Natural killer cell treated with Interleukin-12 subunit alpha and Interleukin-12 subunit beta and Interleukin-15 and Interleukin-18, amount 100 ng/mL, for 72 hours (primary cell): ENCODE data around the gene MADD. TPM values are rescaled to one million over a fixed set of nuclear protein-coding genes. Genes with fewer than 3 reads are reported as not detected.

Experiments used
- ATAC-seq, 2 donors: fragments of 150-1000 bp; cut with Tn5 transposase in 1 of 2; sonication (Bioruptor Pico), chemical (Tn5 transposase) in 1 of 2; 2 replicates each; pipeline ENCODE4 v1.10.0; 2021
- DNase-seq: peaks from one replicate; pipeline ENCODE4 v3.0.0; 2022; ENCODE audit warnings: low spot score
- H3K27ac Mint-ChIP-seq, 2 donors: 1 replicate in 1 of 2; 2 replicates in 1 of 2; pipeline ENCODE4 v1.8.0; 2022; ENCODE audit warnings: mixed read lengths in 2 of 2, mild to moderate bottlenecking in 1 of 2, moderate library complexity in 1 of 2
- H3K27me3 Mint-ChIP-seq, 2 donors: 1 replicate in 1 of 2; 2 replicates in 1 of 2; pipeline ENCODE4 v1.8.0; 2022; ENCODE audit warnings: mixed read lengths in 2 of 2
- H3K36me3 Mint-ChIP-seq: one replicate; pipeline ENCODE4 v1.8.0; 2022; ENCODE audit warnings: mixed read lengths
- H3K4me1 Mint-ChIP-seq, 2 donors: 1 replicate in 1 of 2; 2 replicates in 1 of 2; pipeline ENCODE4 v1.8.0; 2022; ENCODE audit warnings: low read depth in 2 of 2, mixed read lengths in 2 of 2, mild to moderate bottlenecking in 1 of 2
- H3K4me3 Mint-ChIP-seq: one replicate; pipeline ENCODE4 v1.8.0; 2022; ENCODE audit warnings: mixed read lengths
- H3K9me3 Mint-ChIP-seq: 2 replicates; pipeline ENCODE4 v1.8.0; 2022; ENCODE audit warnings: mixed read lengths
- total RNA-seq, 2 donors: library from RNA; stranded (reverse); gene quantifications; one replicate each; pipeline ENCODE4 v1.2.3, GENCODE V29; 2022

MADD gene
- total RNA-seq, 2 donors from 2014 or later: 94.1 to 120 TPM

GRCh38 chr11:47243454-47243853 is 26.5 kb upstream of the MADD start:
- Mint-ChIP-seq H3K27me3 (no peaks in the 10 kb centered on the region), H3K4me3 (no peak overlapping the region), H3K27ac (peak overlapping the region in 1 of 2 donors; percentile 68), H3K4me1 (peaks cover 19 to 41% of the 10 kb centered on the region in 2 donors), H3K36me3 (peaks cover 16% of the 10 kb centered on the region), H3K9me3 (no peaks in the 10 kb centered on the region)
- no peak for DNase-seq
- ATAC-seq: no peak

- H3K27ac Mint-ChIP-seq: peak overlapping the region in 1 of 2 donors; percentile 53
- H3K4me1 Mint-ChIP-seq: peaks cover 28 to 45% of the 10 kb centered on the region in 2 donors
- H3K9me3 Mint-ChIP-seq: no peaks in the 10 kb centered on the region
- no peak overlapping the region for H3K4me3 Mint-ChIP-seq
- no peaks in the 10 kb centered on the region for H3K27me3 Mint-ChIP-seq
- H3K36me3 Mint-ChIP-seq: peaks cover 14% of the 10 kb centered on the region
- ATAC-seq (no peak), DNase-seq (no peak)
Measured at GRCh38 chr11:47244448-47245350, 25.2 kb upstream of the MADD start.

GRCh38 chr11:47245611-47246357 is 24.1 kb upstream of the MADD start:
- Mint-ChIP-seq H3K4me3 (no peak overlapping the region), H3K36me3 (peaks cover 11% of the 10 kb centered on the region), H3K4me1 (peaks cover 28 to 42% of the 10 kb centered on the region in 2 donors), H3K9me3 (no peaks in the 10 kb centered on the region), H3K27me3 (no peaks in the 10 kb centered on the region), H3K27ac (peak overlapping the region in 1 of 2 donors; percentile 53)
- DNase-seq (no peak), ATAC-seq (no peak)

- Mint-ChIP-seq H3K27me3 (no peaks in the 10 kb centered on the region), H3K4me1 (peaks cover 18 to 30% of the 10 kb centered on the region in 2 donors), H3K9me3 (no peaks in the 10 kb centered on the region), H3K27ac (peak overlapping the region; percentile 94 to 99), H3K4me3 (peak overlapping the region; percentile 96), H3K36me3 (no peaks in the 10 kb centered on the region)
- DNase-seq (no peak), ATAC-seq (no peak)
Measured at GRCh38 chr11:47247502-47247901, 22.4 kb upstream of the MADD start.

- ATAC-seq (peak; percentile 42 to 48), DNase-seq (no peak)
- Mint-ChIP-seq H3K36me3 (no peaks in the 10 kb centered on the region), H3K4me1 (peaks cover 18 to 29% of the 10 kb centered on the region in 2 donors), H3K9me3 (no peaks in the 10 kb centered on the region), H3K4me3 (peak overlapping the region; percentile 96), H3K27me3 (no peaks in the 10 kb centered on the region), H3K27ac (peak overlapping the region; percentile 94 to 99)
Measured at GRCh38 chr11:47248304-47248663, 21.6 kb upstream of the MADD start.

- Mint-ChIP-seq H3K4me1 (peaks cover 18 to 28% of the 10 kb centered on the region in 2 donors), H3K9me3 (no peaks in the 10 kb centered on the region), H3K36me3 (no peaks in the 10 kb centered on the region), H3K4me3 (peak within 1 kb of the TSS; percentile 96), H3K27ac (peak within 1 kb of the TSS; percentile 94 to 99), H3K27me3 (no peaks in the 10 kb centered on the region)
- DNase-seq (peak; percentile 87), ATAC-seq (peak; percentile 98)
Measured at GRCh38 chr11:47248664-47249377, 21.1 kb upstream of the MADD start, which contains the start of gene ACP2. Gene ACP2, minus strand, starts transcription at chr11:47248814. Its CDS starts 25 bp downstream, at chr11:47248789.

GRCh38 chr11:47249378-47249715 is 20.6 kb upstream of the MADD start:
- peaks cover 18 to 27% of the 10 kb centered on the region in 2 donors for H3K4me1 Mint-ChIP-seq
- DNase-seq (no peak), ATAC-seq (no peak)
- no peaks in the 10 kb centered on the region for H3K27me3 Mint-ChIP-seq
- H3K36me3 Mint-ChIP-seq: no peaks in the 10 kb centered on the region
- H3K4me3 Mint-ChIP-seq: peak overlapping the region; percentile 96
- peak overlapping the region; percentile 94 to 99 for H3K27ac Mint-ChIP-seq
- no peaks in the 10 kb centered on the region for H3K9me3 Mint-ChIP-seq

- Mint-ChIP-seq H3K27ac (no peak overlapping the region), H3K36me3 (no peaks in the 10 kb centered on the region), H3K9me3 (no peaks in the 10 kb centered on the region), H3K4me3 (no peak overlapping the region), H3K4me1 (peaks cover 18 to 23% of the 10 kb centered on the region in 2 donors), H3K27me3 (no peaks in the 10 kb centered on the region)
- no peak for ATAC-seq
- DNase-seq: no peak
Measured at GRCh38 chr11:47251751-47252150, 18.2 kb upstream of the MADD start.

GRCh38 chr11:47253660-47254059 is 16.3 kb upstream of the MADD start:
- no peaks in the 10 kb centered on the region for H3K36me3 Mint-ChIP-seq
- no peak for ATAC-seq
- peak overlapping the region in 1 of 2 donors; percentile 91 for H3K27ac Mint-ChIP-seq

GRCh38 chr11:47254386-47254785 is 15.5 kb upstream of the MADD start:
- ATAC-seq: no peak
- H3K27me3 Mint-ChIP-seq: no peaks in the 10 kb centered on the region
- peak overlapping the region in 1 of 2 donors; percentile 91 for H3K27ac Mint-ChIP-seq
- H3K9me3 Mint-ChIP-seq: no peaks in the 10 kb centered on the region
- H3K36me3 Mint-ChIP-seq: no peaks in the 10 kb centered on the region
- H3K4me3 Mint-ChIP-seq: no peak overlapping the region
- no peak for DNase-seq
- H3K4me1 Mint-ChIP-seq: peaks cover 9 to 16% of the 10 kb centered on the region in 2 donors

More at GRCh38 chr11:47253660-47254059, 16.3 kb upstream of the MADD start:
- Mint-ChIP-seq H3K27me3 (no peaks in the 10 kb centered on the region), H3K4me1 (peaks cover 12 to 15% of the 10 kb centered on the region in 2 donors), H3K4me3 (no peak overlapping the region), H3K9me3 (no peaks in the 10 kb centered on the region)
- DNase-seq: no peak

GRCh38 chr11:47256374-47256773 is 13.6 kb upstream of the MADD start:
- peaks cover 10 to 17% of the 10 kb centered on the region in 2 donors for H3K4me1 Mint-ChIP-seq
- H3K36me3 Mint-ChIP-seq: no peaks in the 10 kb centered on the region
- ATAC-seq (no peak), DNase-seq (no peak)
- H3K4me3 Mint-ChIP-seq: no peak overlapping the region
- H3K27ac Mint-ChIP-seq: peak overlapping the region in 1 of 2 donors; percentile 91
- H3K9me3 Mint-ChIP-seq: no peaks in the 10 kb centered on the region
- no peaks in the 10 kb centered on the region for H3K27me3 Mint-ChIP-seq

GRCh38 chr11:47257177-47257516 is 12.8 kb upstream of the MADD start:
- H3K27me3 Mint-ChIP-seq: no peaks in the 10 kb centered on the region
- no peak overlapping the region for H3K4me3 Mint-ChIP-seq
- DNase-seq (no peak), ATAC-seq (no peak)
- H3K9me3 Mint-ChIP-seq: no peaks in the 10 kb centered on the region
- H3K27ac Mint-ChIP-seq: peak overlapping the region in 1 of 2 donors; percentile 89
- peaks cover 10 to 17% of the 10 kb centered on the region in 2 donors for H3K4me1 Mint-ChIP-seq
- no peaks in the 10 kb centered on the region for H3K36me3 Mint-ChIP-seq

GRCh38 chr11:47257517-47258316 is 12.2 kb upstream of the MADD start, which contains the start of gene NR1H3:
Gene NR1H3, plus strand, starts transcription at chr11:47257996. Its CDS starts 1,221 bp downstream, at chr11:47259217.
- Mint-ChIP-seq H3K4me1 (peaks cover 10 to 17% of the 10 kb centered on the region in 2 donors), H3K36me3 (no peaks in the 10 kb centered on the region), H3K27ac (peak within 1 kb of the TSS; percentile 58 to 89), H3K9me3 (no peaks in the 10 kb centered on the region), H3K4me3 (peak within 1 kb of the TSS; percentile 52), H3K27me3 (no peaks in the 10 kb centered on the region)
- DNase-seq (peak; percentile 74), ATAC-seq (peak; percentile 71 to 87)
